HepG2 (cell line): ENCODE measurements around the gene SURF2. TPM values are rescaled to one million over a fixed set of nuclear protein-coding genes. Genes with fewer than 3 reads are reported as not detected.

ENCODE experiments used
- ATAC-seq: fragments of 200-7000 bp; cut with Tn5 transposase; 3 replicates; pipeline ENCODE4 v1.9.1; 2020; ENCODE audit warnings: mild to moderate bottlenecking, moderate library complexity
- BruUV-seq: library from RNA; stranded (reverse); fragments of 400-500 nt; replicated peaks from 2 replicates; lab custom pipeline; 2021; lab: Mats Ljungman, UMichigan
- CTCF ChIA-PET: fragments of 300-600 bp; formaldehyde crosslinking; extraction: SDS; loops from one replicate; lab custom pipeline; 2021; ENCODE audit warnings: low total read pairs, inconsistent platforms, low intra/inter-chr PET ratio; lab: Yijun Ruan, JAX
- POLR2A ChIA-PET: fragments of 350-600 bp; sonication (Branson Sonifier 250); formaldehyde crosslinking; loops from one replicate; lab custom pipeline; 2020; ENCODE audit warnings: antibody characterized with exemption, inconsistent platforms; lab: Yijun Ruan, JAX
- DNase-seq: peaks from one replicate; pipeline ENCODE4 v3.0.0-alpha.2; 2015; ENCODE audit warnings: low spot score
- FAIRE-seq: peaks from 3 replicates; lab custom pipeline; 2011; peaks lifted over from hg19 to GRCh38; lab: Jason Lieb, UNC
- H2AFZ ChIP-seq: one replicate; pipeline ENCODE4 v1.6.1; 2011; ENCODE audit warnings: low read length, inconsistent platforms
- H3K27ac ChIP-seq: fragments of 300-600 bp; 3 replicates; pipeline ENCODE4 v1.8.0; 2011; ENCODE audit warnings: mixed run types, mild to moderate bottlenecking, mixed read lengths, low read length, inconsistent platforms; ENCODE audit not compliant: insufficient read depth; ENCODE audit errors: extremely low read length
- H3K27me3 ChIP-seq, 2 experiments: fragments of 200-600 bp in 1 of 2; 2 replicates in 1 of 2; 3 replicates in 1 of 2; pipeline versions ENCODE4 v1.6.0 to v1.8.0; 2011; ENCODE audit warnings: low read length in 2 of 2, mild to moderate bottlenecking in 2 of 2, moderate library complexity in 2 of 2, inconsistent platforms in 1 of 2; ENCODE audit not compliant: insufficient read depth in 2 of 2, control insufficient read depth in 1 of 2
- H3K36me3 ChIP-seq, 2 experiments: fragments of 200-600 bp in 1 of 2; replicated peaks in 1 of 2; 2 replicates in 1 of 2; 3 replicates in 1 of 2; pipeline versions ENCODE4 v1.5.1 to v1.8.0; 2011; ENCODE audit warnings: low read length in 2 of 2, inconsistent platforms in 1 of 2; ENCODE audit not compliant: insufficient read depth in 2 of 2, control insufficient read depth in 1 of 2
- H3K4me1 ChIP-seq: 2 replicates; pipeline ENCODE4 v1.5.1; 2012; ENCODE audit warnings: low read length, inconsistent platforms; ENCODE audit not compliant: insufficient read depth
- H3K4me2 ChIP-seq: 2 replicates; pipeline ENCODE4 v1.6.0; 2011; ENCODE audit warnings: low read depth, low read length, inconsistent platforms
- H3K4me3 ChIP-seq, 3 experiments: fragments of 200-600 bp in 1 of 3; sonication (generic), shearing (Covaris generic) in 1 of 3; replicated peaks in 1 of 3; 2 replicates each; pipeline ENCODE4 v1.5.1; 2011 to 2016; ENCODE audit warnings: low read length in 3 of 3, inconsistent platforms in 2 of 3, low read depth in 2 of 3, mild to moderate bottlenecking in 2 of 3, control low read depth in 1 of 3, mixed read lengths in 1 of 3; ENCODE audit not compliant: insufficient read depth in 1 of 3
- H3K79me2 ChIP-seq: one replicate; pipeline ENCODE4 v1.6.1; 2011; ENCODE audit warnings: low read length, inconsistent platforms; ENCODE audit not compliant: insufficient read depth
- H3K9ac ChIP-seq: 2 replicates; pipeline ENCODE4 v1.6.0; 2011; ENCODE audit warnings: mild to moderate bottlenecking, low read depth, low read length, inconsistent platforms; ENCODE audit not compliant: insufficient read depth
- H3K9me3 ChIP-seq: 2 replicates; pipeline ENCODE4 v1.5.1; 2012; ENCODE audit warnings: mild to moderate bottlenecking, low read length
- H4K20me1 ChIP-seq: 2 replicates; pipeline ENCODE4 v1.6.0; 2011; ENCODE audit warnings: inconsistent platforms, mild to moderate bottlenecking, low read length, moderate library complexity; ENCODE audit not compliant: insufficient read depth
- HMGXB4 ChIP-seq, 2 experiments: sonication (generic) in 1 of 2; formaldehyde crosslinking in 1 of 2; IDR thresholded peaks; 2 replicates each; pipeline versions ENCODE4 v1.4.0 to v1.6.1; 2018 to 2020; ENCODE audit warnings: missing genetic modification reagents in 2 of 2, borderline replicate concordance in 1 of 2, low read depth in 1 of 2, mild to moderate bottlenecking in 1 of 2, missing biosample characterization in 1 of 2
- HNF1A ChIP-seq, 2 experiments: sonication (generic) in 1 of 2; formaldehyde crosslinking in 1 of 2; IDR thresholded peaks; 2 replicates each; pipeline versions ENCODE4 v1.4.0 to v1.6.1; 2016 to 2020; ENCODE audit warnings: borderline replicate concordance in 1 of 2, low read depth in 1 of 2, mild to moderate bottlenecking in 1 of 2, missing genetic modification reagents in 1 of 2
- MEF2D ChIP-seq: sonication (generic); formaldehyde crosslinking; IDR thresholded peaks from 2 replicates; pipeline ENCODE4 v1.5.1; 2020; ENCODE audit warnings: mild to moderate bottlenecking, missing genetic modification reagents
- MZF1 ChIP-seq: sonication (generic); formaldehyde crosslinking; IDR thresholded peaks from 2 replicates; pipeline ENCODE4 v1.8.1; 2023; ENCODE audit warnings: mild to moderate bottlenecking, missing genetic modification reagents, borderline replicate concordance
- NR1H2 ChIP-seq: sonication (generic); formaldehyde crosslinking; IDR thresholded peaks from 2 replicates; pipeline ENCODE4 v1.8.1; 2022; ENCODE audit warnings: low read depth, missing genetic modification reagents, borderline replicate concordance
- NR2F2 ChIP-seq: IDR thresholded peaks from 2 replicates; pipeline ENCODE4 v1.6.1; 2012; ENCODE audit warnings: low read depth, inconsistent platforms, borderline replicate concordance
- RBAK ChIP-seq: sonication (generic); formaldehyde crosslinking; IDR thresholded peaks from 2 replicates; pipeline ENCODE4 v1.5.1; 2020; ENCODE audit warnings: mild to moderate bottlenecking, missing genetic modification reagents
- TCF7 ChIP-seq: sonication (generic); IDR thresholded peaks from 2 replicates; pipeline ENCODE4 v1.6.1; 2016; ENCODE audit warnings: antibody characterized with exemption, low read depth
- WIZ ChIP-seq: sonication (generic); formaldehyde crosslinking; IDR thresholded peaks from 2 replicates; pipeline ENCODE4 v1.5.1; 2020; ENCODE audit warnings: mild to moderate bottlenecking, missing genetic modification reagents
- YEATS2 ChIP-seq: sonication (generic); formaldehyde crosslinking; IDR thresholded peaks from 2 replicates; pipeline ENCODE4 v1.4.0; 2020; ENCODE audit warnings: missing genetic modification reagents, borderline replicate concordance
- ZEB1 ChIP-seq: IDR thresholded peaks from 2 replicates; pipeline ENCODE4 v1.6.1; 2012; ENCODE audit warnings: mild to moderate bottlenecking, low read depth, inconsistent platforms; ENCODE audit not compliant: insufficient replicate concordance
- ZNF292 ChIP-seq: sonication (generic); formaldehyde crosslinking; IDR thresholded peaks from 2 replicates; pipeline ENCODE4 v1.8.1; 2022; ENCODE audit warnings: mild to moderate bottlenecking, low read depth, missing genetic modification reagents, borderline replicate concordance
- ZNF432 ChIP-seq: sonication (generic); formaldehyde crosslinking; IDR thresholded peaks from 2 replicates; pipeline ENCODE4 v1.5.0; 2020; ENCODE audit warnings: missing genetic modification reagents, mild to moderate bottlenecking, borderline replicate concordance
- WGBS: methylation state at CpG from one replicate; pipeline ENCODE4 v1.1.6; 2017; ENCODE audit warnings: low lambda C conversion rate; 5-methylcytosine and 5-hydroxymethylcytosine counted together
- in situ Hi-C: cut with HindIII; loops from 2 replicates; pipeline ENCODE4 v1.10.0; 2017; ENCODE audit warnings: low pct_unique_long_range_greater_than_20kb; ENCODE audit not compliant: extremely low pct_ligation_motif_present
- intact Hi-C: fragments of 100-400 bp; cut with micrococcal nuclease; formaldehyde crosslinking; loops from one replicate; pipeline ENCODE4 v1.10.0; 2022; ENCODE audit not compliant: unreplicated experiment
- polyA plus RNA-seq, 8 experiments: library from polyadenylated mRNA; depleted of rRNA in 3 of 8; stranded (reverse) in 7 of 8; unstranded in 1 of 8; fragments of >200 nt; fragmentation: Illumina TruSeq in 4 of 8; extraction: Trizol in 4 of 8; gene quantifications; 2 replicates each; pipeline versions ENCODE4 v1.2.1 to v1.2.3, GENCODE V29; 2011 to 2016; ENCODE audit warnings: low read depth in 4 of 8, missing spikeins in 1 of 8, mixed read lengths in 1 of 8; ENCODE audit not compliant: insufficient read depth in 1 of 8
- total RNA-seq, 5 experiments: library from RNA; depleted of rRNA; stranded (reverse); fragments of >200 nt; fragmentation: Illumina TruSeq; extraction: Trizol; gene quantifications; 2 replicates each; pipeline ENCODE4 v1.2.3, GENCODE V29; 2016; ENCODE audit warnings: low read depth in 1 of 5
- TF ChIP-seq, protein P1 (sequence below): sonication (generic); formaldehyde crosslinking; IDR thresholded peaks from 2 replicates; pipeline ENCODE4 v1.4.0; 2020; ENCODE audit warnings: missing genetic modification reagents

Gene SURF2
- total and polyA plus RNA-seq, 2 of the 13 experiments (the other 11 are each of a cell fraction or from before 2014, with no cell fraction given), result 6.3 to 13.6 TPM

- DNase-seq (no peak), ATAC-seq (no peak; the same call in 2 of the 3 replicates), FAIRE-seq (no peak)
- ChIA-PET POLR2A (interaction anchor here (0.6 to 0.9 kb wide), 2 partner anchors 11 to 655 kb away, joined by 3 to 5 read pairs; no protein-coding TSS in a partner anchor), CTCF (no interaction called here)
- in situ Hi-C loops (no loop called here), intact Hi-C loops (no loop called here)
- Histone ChIP-seq H3K4me3 (no peak overlapping the region), H3K4me1 (peaks cover 61% of the 10 kb centered on the region), H3K27me3 (no peaks in the 10 kb centered on the region), H3K36me3 (peaks cover 19 to 84% of the 10 kb centered on the region in 2 experiments), H3K9me3 (no peaks in the 10 kb centered on the region), H4K20me1 (peaks cover 97% of the 10 kb centered on the region), H3K27ac (no peak overlapping the region), H3K9ac (no peak overlapping the region), H2AFZ (no peak overlapping the region), H3K79me2 (peaks cover 98% of the 10 kb centered on the region), H3K4me2 (no peak overlapping the region)
- 96% methylated on average over 7 of the region's 7 CpGs for WGBS
- BruUV-seq, result no TSS peak
- TF ChIP-seq MZF1 (CRISPR knock-in tag) (no peak), ZEB1 (no peak), NR1H2 (no peak), ZNF292 (CRISPR knock-in tag) (no peak), RBAK (no peak), MEF2D (CRISPR knock-in tag) (no peak), TCF7 (no peak), HNF1A (IDR thresholded peaks at IDR 0.05; ENCODE audit: low read depth) (no peak), HNF1A (CRISPR knock-in tag; IDR thresholded peaks at IDR 0.05; ENCODE audit: borderline replicate concordance) (no peak), HMGXB4 (CRISPR knock-in tag; IDR thresholded peaks at IDR 0.05; ENCODE audit: borderline replicate concordance in 1 of 2, low read depth in 1 of 2) (no peak), WIZ (no peak), NR2F2 (no peak), YEATS2 (CRISPR knock-in tag) (no peak), ZNF432 (CRISPR knock-in tag) (no peak)
- TF ChIP-seq, protein P1, sequence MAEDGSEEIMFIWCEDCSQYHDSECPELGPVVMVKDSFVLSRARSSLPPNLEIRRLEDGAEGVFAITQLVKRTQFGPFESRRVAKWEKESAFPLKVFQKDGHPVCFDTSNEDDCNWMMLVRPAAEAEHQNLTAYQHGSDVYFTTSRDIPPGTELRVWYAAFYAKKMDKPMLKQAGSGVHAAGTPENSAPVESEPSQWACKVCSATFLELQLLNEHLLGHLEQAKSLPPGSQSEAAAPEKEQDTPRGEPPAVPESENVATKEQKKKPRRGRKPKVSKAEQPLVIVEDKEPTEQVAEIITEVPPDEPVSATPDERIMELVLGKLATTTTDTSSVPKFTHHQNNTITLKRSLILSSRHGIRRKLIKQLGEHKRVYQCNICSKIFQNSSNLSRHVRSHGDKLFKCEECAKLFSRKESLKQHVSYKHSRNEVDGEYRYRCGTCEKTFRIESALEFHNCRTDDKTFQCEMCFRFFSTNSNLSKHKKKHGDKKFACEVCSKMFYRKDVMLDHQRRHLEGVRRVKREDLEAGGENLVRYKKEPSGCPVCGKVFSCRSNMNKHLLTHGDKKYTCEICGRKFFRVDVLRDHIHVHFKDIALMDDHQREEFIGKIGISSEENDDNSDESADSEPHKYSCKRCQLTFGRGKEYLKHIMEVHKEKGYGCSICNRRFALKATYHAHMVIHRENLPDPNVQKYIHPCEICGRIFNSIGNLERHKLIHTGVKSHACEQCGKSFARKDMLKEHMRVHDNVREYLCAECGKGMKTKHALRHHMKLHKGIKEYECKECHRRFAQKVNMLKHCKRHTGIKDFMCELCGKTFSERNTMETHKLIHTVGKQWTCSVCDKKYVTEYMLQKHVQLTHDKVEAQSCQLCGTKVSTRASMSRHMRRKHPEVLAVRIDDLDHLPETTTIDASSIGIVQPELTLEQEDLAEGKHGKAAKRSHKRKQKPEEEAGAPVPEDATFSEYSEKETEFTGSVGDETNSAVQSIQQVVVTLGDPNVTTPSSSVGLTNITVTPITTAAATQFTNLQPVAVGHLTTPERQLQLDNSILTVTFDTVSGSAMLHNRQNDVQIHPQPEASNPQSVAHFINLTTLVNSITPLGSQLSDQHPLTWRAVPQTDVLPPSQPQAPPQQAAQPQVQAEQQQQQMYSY (CRISPR knock-in tag), result no peak
Measured at GRCh38 chr9:133369933-133370332, 13.6 kb downstream of the SURF2 start.
